HG02642 (cell line): ENCODE measurements around the gene ZNF792.
"Not testable (repeated sequence)": the region's sequence is repeated elsewhere in the genome, so short reads cannot be mapped to it uniquely, and the experiment has no call there.

Experiments
- ATAC-seq: cut with Tn5 transposase; IDR thresholded peaks from one replicate; pipeline ENCODE4 v1.9.1; 2021; ENCODE audit warnings: mild to moderate bottlenecking; ENCODE audit not compliant: unreplicated experiment, poor library complexity

Gene ZNF792

GRCh38 chr19:34975056-34975455, 11.0 kb upstream of the ZNF792 start:
- no peak for ATAC-seq

- ATAC-seq: no peak
Observed at GRCh38 chr19:34974646-34975045, 10.6 kb upstream of the ZNF792 start.

- no peak for ATAC-seq
Observed at GRCh38 chr19:34972163-34972705, 8.2 kb upstream of the ZNF792 start.

GRCh38 chr19:34970185-34970780, 6.3 kb upstream of the ZNF792 start:
- not testable (repeated sequence) for ATAC-seq

GRCh38 chr19:34969721-34970120, 5.7 kb upstream of the ZNF792 start:
- ATAC-seq: no peak

- no peak for ATAC-seq
Observed at GRCh38 chr19:34967551-34967950, 3.5 kb upstream of the ZNF792 start.

GRCh38 chr19:34965505-34965904, 1.5 kb upstream of the ZNF792 start:
- ATAC-seq: not testable (repeated sequence)

GRCh38 chr19:34964598-34964997, 569 bp upstream of the ZNF792 start:
- no peak for ATAC-seq

- no peak for ATAC-seq
Observed at GRCh38 chr19:34962687-34963572, 1.1 kb downstream of the ZNF792 start.

GRCh38 chr19:34961775-34962686, 2.0 kb downstream of the ZNF792 start:
- no peak for ATAC-seq

GRCh38 chr19:34960940-34961679, 2.9 kb downstream of the ZNF792 start:
- no peak for ATAC-seq

GRCh38 chr19:34960103-34960805, 3.8 kb downstream of the ZNF792 start:
- no peak for ATAC-seq

- ATAC-seq: no peak
Observed at GRCh38 chr19:34959021-34959420, 5.0 kb downstream of the ZNF792 start.

GRCh38 chr19:34957830-34958751, 5.9 kb downstream of the ZNF792 start:
- ATAC-seq: no peak

GRCh38 chr19:34953092-34953491, 10.9 kb downstream of the ZNF792 start:
- no peak for ATAC-seq

GRCh38 chr19:34943861-34944573, 20.0 kb downstream of the ZNF792 start:
- no peak for ATAC-seq

- no peak for ATAC-seq
Observed at GRCh38 chr19:34938886-34939285, 25.1 kb downstream of the ZNF792 start.

- ATAC-seq: no peak
Observed at GRCh38 chr19:34936184-34936583, 27.8 kb downstream of the ZNF792 start.
